Testis (tissue), 3 donors: ENCODE measurements around the gene PDCL2. TPM values are rescaled to one million over a fixed set of nuclear protein-coding genes. Genes with fewer than 3 reads are reported as not detected.

Source experiments
- DNase-seq: peaks from one replicate; pipeline ENCODE4 v3.0.0-alpha.2; 2019
- H3K27ac ChIP-seq, 2 donors: fragments of 200-600 bp; sonication (generic); one replicate each; pipeline ENCODE4 v1.5.1; 2019
- H3K27me3 ChIP-seq: fragments of 200-600 bp; sonication (generic); one replicate; pipeline ENCODE4 v1.5.1; 2019
- H3K36me3 ChIP-seq: fragments of 200-600 bp; sonication (generic); one replicate; pipeline ENCODE4 v1.5.1; 2017; ENCODE audit warnings: low read depth; ENCODE audit errors: missing control alignments
- H3K4me1 ChIP-seq: fragments of 200-600 bp; sonication (generic); one replicate; pipeline ENCODE4 v1.5.1; 2019
- H3K4me3 ChIP-seq, 2 donors: fragments of 200-600 bp; sonication (generic); one replicate each; pipeline ENCODE4 v1.5.1; 2017 to 2019
- H3K9me3 ChIP-seq: fragments of 200-600 bp; sonication (generic); one replicate; pipeline ENCODE4 v1.5.1; 2017
- CTCF ChIP-seq, 3 experiments: fragments of 450-650 bp in 2 of 3; fragments of 200-600 bp in 1 of 3; sonication (generic) in 1 of 3; IDR thresholded peaks; one replicate each; pipeline ENCODE4 v1.5.1; 2016 to 2019; ENCODE audit warnings: antibody characterized with exemption in 3 of 3, mild to moderate bottlenecking in 2 of 3, moderate library complexity in 1 of 3
- POLR2A ChIP-seq: fragments of 450-650 bp; IDR thresholded peaks from one replicate; pipeline ENCODE4 v1.6.1; 2017; ENCODE audit warnings: antibody characterized with exemption, mild to moderate bottlenecking, moderate library complexity
- WGBS, 2 donors: methylation state at CpG; one replicate each; pipeline ENCODE4 v1.1.5; 2018; 5-methylcytosine and 5-hydroxymethylcytosine counted together
- intact Hi-C: fragments of 100-400 bp; cut with DNase I; formaldehyde crosslinking; loops from one replicate; pipeline ENCODE4 v1.15.1; 2023; ENCODE audit warnings: low total_unique reads
- polyA plus RNA-seq: library from polyadenylated mRNA; stranded (reverse); fragments of 350-450 nt; fragmentation: Illumina TruSeq; extraction: RNeasy Lipid Tissue Mini Kit (QIAGEN cat#74804); gene quantifications from one replicate; pipeline ENCODE4 v1.2.3, GENCODE V29; 2014; ENCODE audit warnings: low read depth, low replicate concordance; ENCODE audit not compliant: insufficient read depth
- total RNA-seq, 2 donors: library from RNA; depleted of rRNA; stranded (reverse); fragments of >200 nt; gene quantifications; one replicate each; pipeline ENCODE4 v1.2.3, GENCODE V29; 2016

The PDCL2 gene
- total and polyA plus RNA-seq, 3 donors from 2014 or later, result 15.7 to 84.6 (median 28.6) TPM

DNA sequence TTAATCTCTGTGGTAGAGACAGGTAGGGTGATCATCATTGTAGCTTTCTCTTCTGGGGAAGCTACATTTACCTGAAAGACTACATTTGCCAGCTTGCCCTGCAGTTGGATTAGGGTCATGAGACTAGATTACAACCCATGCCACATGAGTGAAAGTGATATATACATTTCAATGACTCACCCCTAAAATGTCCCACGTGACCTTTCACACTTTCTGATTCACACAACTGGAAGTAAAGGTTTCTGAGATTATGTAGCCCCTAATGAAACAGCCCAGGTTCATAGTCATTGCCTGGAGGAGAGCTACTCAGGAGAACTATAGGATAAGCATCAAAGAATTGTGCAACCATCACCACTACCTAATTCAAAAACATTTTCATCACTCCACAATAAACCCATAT is 17.8 kb downstream of the PDCL2 start:
- WGBS, 2 donors, result 86 to 90% methylated on average over 1 of the region's 1 CpG

DNA sequence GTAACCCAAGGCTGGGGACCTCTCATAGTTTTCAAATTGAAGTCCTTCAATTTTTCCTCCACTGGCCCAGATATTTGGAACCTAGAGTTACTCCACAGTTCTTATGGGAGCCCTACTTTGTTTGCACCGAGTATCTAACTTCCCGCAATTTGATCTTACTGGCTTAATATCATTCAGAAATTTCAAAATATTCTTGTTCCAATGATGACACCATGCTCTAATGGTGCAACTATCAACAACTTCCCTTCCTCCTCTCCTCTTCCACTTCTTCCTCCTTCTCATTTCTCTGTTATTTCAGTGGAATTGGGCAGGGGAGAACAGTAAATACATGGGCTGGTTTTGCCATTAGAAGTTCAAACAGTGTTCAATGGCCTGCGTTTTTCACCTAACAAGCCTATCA is 20.2 kb downstream of the PDCL2 start:
- Histone ChIP-seq H3K4me3 (no peak overlapping the region), H3K27me3 (no peaks in the 10 kb centered on the region), H3K4me1 (no peaks in the 10 kb centered on the region), H3K27ac (no peak overlapping the region), H3K36me3 (no peaks in the 10 kb centered on the region), H3K9me3 (no peaks in the 10 kb centered on the region)
- WGBS, 2 donors, result 80 to 83% methylated on average over 3 of the region's 3 CpGs
- TF ChIP-seq POLR2A, result no peak
- TF ChIP-seq CTCF (IDR thresholded peaks at IDR 0.05), result no peak
- intact Hi-C loops, result no loop called here
- DNase-seq, result no peak

More for the DNA sequence above, 17.8 kb downstream of the PDCL2 start:
- intact Hi-C loops, result no loop called here
- Histone ChIP-seq H3K36me3 (no peaks in the 10 kb centered on the region), H3K27ac (no peak overlapping the region), H3K4me1 (no peaks in the 10 kb centered on the region), H3K27me3 (no peaks in the 10 kb centered on the region), H3K4me3 (no peak overlapping the region), H3K9me3 (no peaks in the 10 kb centered on the region)
- no peak for TF ChIP-seq POLR2A
- no peak for TF ChIP-seq CTCF (IDR thresholded peaks at IDR 0.05)
- DNase-seq, result no peak

GRCh38 chr4:55568905-55569504 is 23.0 kb downstream of the PDCL2 start:
- WGBS, 2 donors, result 89 to 100% methylated on average over 1 of the region's 1 CpG

GRCh38 chr4:55561889-55562288 is 30.2 kb downstream of the PDCL2 start:
- intact Hi-C loops, result no loop called here
- no peaks in the 10 kb centered on the region for H3K4me1 ChIP-seq
- no peak for TF ChIP-seq CTCF (IDR thresholded peaks at IDR 0.05)
- TF ChIP-seq POLR2A, result no peak
- no peak overlapping the region for H3K4me3 ChIP-seq
- DNase-seq, result no peak
- H3K36me3 ChIP-seq, result no peaks in the 10 kb centered on the region
- WGBS, 2 donors, result 91 to 100% methylated on average over 1 of the region's 1 CpG
- H3K27me3 ChIP-seq, result no peaks in the 10 kb centered on the region
- no peak overlapping the region for H3K27ac ChIP-seq
- no peaks in the 10 kb centered on the region for H3K9me3 ChIP-seq

More at GRCh38 chr4:55568905-55569504, 23.0 kb downstream of the PDCL2 start:
- H3K27me3 ChIP-seq, result no peaks in the 10 kb centered on the region
- intact Hi-C loops, result no loop called here
- H3K4me1 ChIP-seq, result no peaks in the 10 kb centered on the region
- H3K4me3 ChIP-seq, result no peak overlapping the region
- no peak overlapping the region for H3K27ac ChIP-seq
- H3K9me3 ChIP-seq, result no peaks in the 10 kb centered on the region
- no peak for DNase-seq
- no peak for TF ChIP-seq POLR2A
- TF ChIP-seq CTCF (IDR thresholded peaks at IDR 0.05), result no peak
- no peaks in the 10 kb centered on the region for H3K36me3 ChIP-seq

GRCh38 chr4:55560096-55560495 is 31.9 kb downstream of the PDCL2 start:
- WGBS, 2 donors, result 80 to 91% methylated on average over 3 of the region's 3 CpGs
- intact Hi-C loops, result no loop called here

More at GRCh38 chr4:55560096-55560495, 31.9 kb downstream of the PDCL2 start:
- H3K36me3 ChIP-seq, result no peaks in the 10 kb centered on the region
- H3K9me3 ChIP-seq, result no peaks in the 10 kb centered on the region
- no peaks in the 10 kb centered on the region for H3K4me1 ChIP-seq
- TF ChIP-seq CTCF (IDR thresholded peaks at IDR 0.05) (no peak), POLR2A (no peak)
- no peaks in the 10 kb centered on the region for H3K27me3 ChIP-seq
- H3K27ac ChIP-seq, result no peak overlapping the region
- no peak for DNase-seq
- H3K4me3 ChIP-seq, result no peak overlapping the region
